HepG2 (cell line): ENCODE measurements around the gene GRHL1. TPM values are rescaled to one million over a fixed set of nuclear protein-coding genes. Genes with fewer than 3 reads are reported as not detected.

ENCODE experiments used
- ATAC-seq: fragments of 200-7000 bp; cut with Tn5 transposase; 3 replicates; pipeline ENCODE4 v1.9.1; 2020; ENCODE audit warnings: mild to moderate bottlenecking, moderate library complexity
- BruUV-seq: library from RNA; stranded (reverse); fragments of 400-500 nt; replicated peaks from 2 replicates; lab custom pipeline; 2021; lab: Mats Ljungman, UMichigan
- CTCF ChIA-PET: fragments of 300-600 bp; formaldehyde crosslinking; extraction: SDS; loops from one replicate; lab custom pipeline; 2021; ENCODE audit warnings: low total read pairs, inconsistent platforms, low intra/inter-chr PET ratio; lab: Yijun Ruan, JAX
- POLR2A ChIA-PET: fragments of 350-600 bp; sonication (Branson Sonifier 250); formaldehyde crosslinking; loops from one replicate; lab custom pipeline; 2020; ENCODE audit warnings: antibody characterized with exemption, inconsistent platforms; lab: Yijun Ruan, JAX
- DNase-seq: peaks from one replicate; pipeline ENCODE4 v3.0.0-alpha.2; 2015; ENCODE audit warnings: low spot score
- FAIRE-seq: peaks from 3 replicates; lab custom pipeline; 2011; peaks lifted over from hg19 to GRCh38; lab: Jason Lieb, UNC
- H2AFZ ChIP-seq: one replicate; pipeline ENCODE4 v1.6.1; 2011; ENCODE audit warnings: low read length, inconsistent platforms
- H3K27ac ChIP-seq: fragments of 300-600 bp; 3 replicates; pipeline ENCODE4 v1.8.0; 2011; ENCODE audit warnings: mixed run types, mild to moderate bottlenecking, mixed read lengths, low read length, inconsistent platforms; ENCODE audit not compliant: insufficient read depth; ENCODE audit errors: extremely low read length
- H3K27me3 ChIP-seq, 2 experiments: fragments of 200-600 bp in 1 of 2; 2 replicates in 1 of 2; 3 replicates in 1 of 2; pipeline versions ENCODE4 v1.6.0 to v1.8.0; 2011; ENCODE audit warnings: low read length in 2 of 2, mild to moderate bottlenecking in 2 of 2, moderate library complexity in 2 of 2, inconsistent platforms in 1 of 2; ENCODE audit not compliant: insufficient read depth in 2 of 2, control insufficient read depth in 1 of 2
- H3K36me3 ChIP-seq, 2 experiments: fragments of 200-600 bp in 1 of 2; replicated peaks in 1 of 2; 2 replicates in 1 of 2; 3 replicates in 1 of 2; pipeline versions ENCODE4 v1.5.1 to v1.8.0; 2011; ENCODE audit warnings: low read length in 2 of 2, inconsistent platforms in 1 of 2; ENCODE audit not compliant: insufficient read depth in 2 of 2, control insufficient read depth in 1 of 2
- H3K4me1 ChIP-seq: 2 replicates; pipeline ENCODE4 v1.5.1; 2012; ENCODE audit warnings: low read length, inconsistent platforms; ENCODE audit not compliant: insufficient read depth
- H3K4me2 ChIP-seq: 2 replicates; pipeline ENCODE4 v1.6.0; 2011; ENCODE audit warnings: low read depth, low read length, inconsistent platforms
- H3K4me3 ChIP-seq, 3 experiments: fragments of 200-600 bp in 1 of 3; sonication (generic), shearing (Covaris generic) in 1 of 3; replicated peaks in 1 of 3; 2 replicates each; pipeline ENCODE4 v1.5.1; 2011 to 2016; ENCODE audit warnings: low read length in 3 of 3, inconsistent platforms in 2 of 3, low read depth in 2 of 3, mild to moderate bottlenecking in 2 of 3, control low read depth in 1 of 3, mixed read lengths in 1 of 3; ENCODE audit not compliant: insufficient read depth in 1 of 3
- H3K79me2 ChIP-seq: one replicate; pipeline ENCODE4 v1.6.1; 2011; ENCODE audit warnings: low read length, inconsistent platforms; ENCODE audit not compliant: insufficient read depth
- H3K9ac ChIP-seq: 2 replicates; pipeline ENCODE4 v1.6.0; 2011; ENCODE audit warnings: mild to moderate bottlenecking, low read depth, low read length, inconsistent platforms; ENCODE audit not compliant: insufficient read depth
- H3K9me3 ChIP-seq: 2 replicates; pipeline ENCODE4 v1.5.1; 2012; ENCODE audit warnings: mild to moderate bottlenecking, low read length
- H4K20me1 ChIP-seq: 2 replicates; pipeline ENCODE4 v1.6.0; 2011; ENCODE audit warnings: inconsistent platforms, mild to moderate bottlenecking, low read length, moderate library complexity; ENCODE audit not compliant: insufficient read depth
- HHEX ChIP-seq: IDR thresholded peaks from 2 replicates; pipeline ENCODE4 v1.6.1; 2016; ENCODE audit warnings: control low read depth
- HOXA5 ChIP-seq: sonication (generic); formaldehyde crosslinking; IDR thresholded peaks from 2 replicates; pipeline ENCODE4 v1.4.0; 2020; ENCODE audit warnings: missing genetic modification reagents
- HOXA7 ChIP-seq: sonication (generic); formaldehyde crosslinking; IDR thresholded peaks from 2 replicates; pipeline ENCODE4 v1.8.1; 2022; ENCODE audit warnings: mild to moderate bottlenecking, missing genetic modification reagents, moderate library complexity
- NAIF1 ChIP-seq: sonication (generic); formaldehyde crosslinking; IDR thresholded peaks from 2 replicates; pipeline ENCODE4 v1.5.0; 2020; ENCODE audit warnings: mild to moderate bottlenecking, missing genetic modification reagents, borderline replicate concordance
- NR2F1 ChIP-seq, 2 experiments: fragments of 450-650 bp in 1 of 2; formaldehyde crosslinking in 1 of 2; IDR thresholded peaks; 2 replicates each; pipeline versions ENCODE4 v1.5.0 to v1.6.1; 2016 to 2020; ENCODE audit warnings: mild to moderate bottlenecking in 1 of 2, missing compliant biosample characterization in 1 of 2, missing genetic modification reagents in 1 of 2, moderate library complexity in 1 of 2
- POGZ ChIP-seq: sonication (generic); formaldehyde crosslinking; IDR thresholded peaks from 2 replicates; pipeline ENCODE4 v1.4.0; 2020; ENCODE audit warnings: mild to moderate bottlenecking, missing genetic modification reagents
- SOX13 ChIP-seq, 3 experiments: fragments of 450-650 bp in 1 of 3; sonication (generic) in 1 of 3; formaldehyde crosslinking in 1 of 3; IDR thresholded peaks in 2 of 3; conservative IDR thresholded peaks in 1 of 3; 2 replicates each; pipeline versions ENCODE4 v1.5.0 to v1.6.1; 2016 to 2020; ENCODE audit warnings: antibody characterized with exemption in 1 of 3, mild to moderate bottlenecking in 1 of 3, missing compliant biosample characterization in 1 of 3, missing genetic modification reagents in 1 of 3, moderate library complexity in 1 of 3
- ZNF124 ChIP-seq: sonication (generic); formaldehyde crosslinking; IDR thresholded peaks from 2 replicates; pipeline ENCODE4 v1.4.0; 2020; ENCODE audit warnings: missing genetic modification reagents
- ZNF33B ChIP-seq: sonication (generic); formaldehyde crosslinking; IDR thresholded peaks from 2 replicates; pipeline ENCODE4 v1.5.1; 2020; ENCODE audit warnings: mild to moderate bottlenecking, missing genetic modification reagents
- ZNF484 ChIP-seq: sonication (generic); formaldehyde crosslinking; IDR thresholded peaks from 2 replicates; pipeline ENCODE4 v1.5.1; 2020; ENCODE audit warnings: mild to moderate bottlenecking, low read depth, missing genetic modification reagents, borderline replicate concordance
- ZNF549 ChIP-seq: sonication (generic); formaldehyde crosslinking; IDR thresholded peaks from 2 replicates; pipeline ENCODE4 v1.5.0; 2020; ENCODE audit warnings: missing genetic modification reagents
- ZNF562 ChIP-seq: sonication (generic); formaldehyde crosslinking; IDR thresholded peaks from 2 replicates; pipeline ENCODE4 v1.8.0; 2022; ENCODE audit warnings: missing genetic modification reagents, borderline replicate concordance
- ZNF570 ChIP-seq: sonication (generic); formaldehyde crosslinking; IDR thresholded peaks from 2 replicates; pipeline ENCODE4 v1.4.0; 2020; ENCODE audit warnings: mild to moderate bottlenecking, missing genetic modification reagents, borderline replicate concordance
- WGBS: methylation state at CpG from one replicate; pipeline ENCODE4 v1.1.6; 2017; ENCODE audit warnings: low lambda C conversion rate; 5-methylcytosine and 5-hydroxymethylcytosine counted together
- in situ Hi-C: cut with HindIII; loops from 2 replicates; pipeline ENCODE4 v1.10.0; 2017; ENCODE audit warnings: low pct_unique_long_range_greater_than_20kb; ENCODE audit not compliant: extremely low pct_ligation_motif_present
- intact Hi-C: fragments of 100-400 bp; cut with micrococcal nuclease; formaldehyde crosslinking; loops from one replicate; pipeline ENCODE4 v1.10.0; 2022; ENCODE audit not compliant: unreplicated experiment
- polyA plus RNA-seq, 8 experiments: library from polyadenylated mRNA; depleted of rRNA in 3 of 8; stranded (reverse) in 7 of 8; unstranded in 1 of 8; fragments of >200 nt; fragmentation: Illumina TruSeq in 4 of 8; extraction: Trizol in 4 of 8; gene quantifications; 2 replicates each; pipeline versions ENCODE4 v1.2.1 to v1.2.3, GENCODE V29; 2011 to 2016; ENCODE audit warnings: low read depth in 4 of 8, missing spikeins in 1 of 8, mixed read lengths in 1 of 8; ENCODE audit not compliant: insufficient read depth in 1 of 8
- total RNA-seq, 5 experiments: library from RNA; depleted of rRNA; stranded (reverse); fragments of >200 nt; fragmentation: Illumina TruSeq; extraction: Trizol; gene quantifications; 2 replicates each; pipeline ENCODE4 v1.2.3, GENCODE V29; 2016; ENCODE audit warnings: low read depth in 1 of 5
- TF ChIP-seq, protein P1 (sequence below): sonication (generic); formaldehyde crosslinking; IDR thresholded peaks from 2 replicates; pipeline ENCODE4 v1.4.0; 2020; ENCODE audit warnings: missing genetic modification reagents, borderline replicate concordance
- TF ChIP-seq, protein P2 (sequence below): sonication (generic); formaldehyde crosslinking; IDR thresholded peaks from 2 replicates; pipeline ENCODE4 v1.4.0; 2020; ENCODE audit warnings: missing genetic modification reagents

GRHL1 gene
- total and polyA plus RNA-seq, 2 of the 13 experiments (the other 11 are each of a cell fraction or from before 2014, with no cell fraction given) = 9.3 to 12.0 TPM

DNA sequence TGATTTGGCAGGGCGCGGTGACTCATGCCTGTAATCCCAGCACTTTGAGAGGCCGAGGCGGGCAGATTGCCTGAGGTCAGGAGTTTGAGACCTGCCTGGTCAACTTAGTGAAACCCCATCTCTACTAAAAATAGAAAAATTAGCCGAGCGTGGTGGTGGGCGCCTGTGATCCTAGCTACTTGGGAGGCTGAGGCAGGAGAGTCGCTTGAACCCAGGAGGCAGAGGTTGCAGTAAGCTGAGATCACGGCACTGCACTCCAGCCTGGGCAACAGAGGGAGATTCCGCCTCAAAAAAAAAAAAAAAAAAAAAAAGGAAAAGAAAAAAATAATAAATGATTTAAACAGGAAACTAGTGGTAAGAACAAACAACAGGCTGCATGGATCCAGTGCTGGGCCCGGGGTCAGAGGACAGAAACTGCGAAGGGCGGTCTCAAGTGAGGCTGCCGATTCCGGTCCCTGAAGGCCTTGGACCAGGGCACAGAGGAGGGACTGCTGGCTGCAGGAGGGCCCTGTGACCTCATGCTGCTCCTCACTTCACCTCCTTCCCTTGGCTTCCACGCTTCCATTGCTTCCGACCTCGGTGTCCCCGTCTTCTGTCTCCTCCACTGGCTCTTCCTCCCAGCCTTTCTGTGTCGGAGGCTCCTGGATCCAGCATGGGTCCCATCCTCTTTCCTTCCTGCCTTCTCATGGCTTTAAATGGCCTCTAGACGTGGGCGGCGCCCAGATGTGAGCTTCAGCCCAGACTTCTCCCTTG lies 2.1 kb upstream of the GRHL1 start:
- no peaks in the 10 kb centered on the region for H3K9me3 ChIP-seq
- peak; percentile 58 for ATAC-seq
- peak overlapping the region; percentile 92 for H3K4me2 ChIP-seq
- H3K9ac ChIP-seq = no peak overlapping the region
- 55% methylated on average over 23 of the region's 23 CpGs for WGBS
- H3K4me1 ChIP-seq = peaks cover 82% of the 10 kb centered on the region
- no peak for DNase-seq
- FAIRE-seq = no peak
- H3K27me3 ChIP-seq = peaks cover 0 to 9% of the 10 kb centered on the region in 2 experiments; a peak in 3 of 5 replicates
- no peaks in the 10 kb centered on the region for H4K20me1 ChIP-seq
- H2AFZ ChIP-seq = no peak overlapping the region
- H3K4me3 ChIP-seq = peak overlapping the region in 2 of 3 experiments; percentile 13 to 94; a peak in 2 of 6 replicates
- H3K79me2 ChIP-seq = peaks cover 4% of the 10 kb centered on the region
- in situ Hi-C loops = no loop called here
- no peaks in the 10 kb centered on the region for H3K36me3 ChIP-seq
- H3K27ac ChIP-seq = peak overlapping the region; percentile 68
- no TSS peak for BruUV-seq
- intact Hi-C loops = no loop called here
- ChIA-PET CTCF (no interaction called here), POLR2A (interaction anchor here (1.7 kb wide), 1 partner anchor 8 kb away, joined by 5 read pairs; no protein-coding TSS in a partner anchor)
- TF ChIP-seq ZNF484 (CRISPR knock-in tag) (no peak), POGZ (CRISPR knock-in tag) (peak; percentile 65), ZNF549 (CRISPR knock-in tag) (no peak), ZNF570 (no peak), ZNF562 (CRISPR knock-in tag) (no peak), HOXA7 (CRISPR knock-in tag) (no peak), NR2F1 (CRISPR knock-in tag; IDR thresholded peaks at IDR 0.05) (peak; percentile 25 to 26; a peak in 1 of 4 replicates), SOX13 (IDR thresholded peaks at IDR 0.05) (no peak), SOX13 (CRISPR knock-in tag; conservative IDR thresholded peaks at IDR 0.05 in 1 of 2, IDR thresholded peaks at IDR 0.05 in 1 of 2) (no peak), ZNF33B (CRISPR knock-in tag) (no peak), HOXA5 (CRISPR knock-in tag) (no peak), HHEX (CRISPR knock-in tag) (no peak), ZNF124 (CRISPR knock-in tag) (0 out of 2 replicates have a peak, but pooled peaks have one; percentile 1), NAIF1 (no peak)
- TF ChIP-seq, protein P1, sequence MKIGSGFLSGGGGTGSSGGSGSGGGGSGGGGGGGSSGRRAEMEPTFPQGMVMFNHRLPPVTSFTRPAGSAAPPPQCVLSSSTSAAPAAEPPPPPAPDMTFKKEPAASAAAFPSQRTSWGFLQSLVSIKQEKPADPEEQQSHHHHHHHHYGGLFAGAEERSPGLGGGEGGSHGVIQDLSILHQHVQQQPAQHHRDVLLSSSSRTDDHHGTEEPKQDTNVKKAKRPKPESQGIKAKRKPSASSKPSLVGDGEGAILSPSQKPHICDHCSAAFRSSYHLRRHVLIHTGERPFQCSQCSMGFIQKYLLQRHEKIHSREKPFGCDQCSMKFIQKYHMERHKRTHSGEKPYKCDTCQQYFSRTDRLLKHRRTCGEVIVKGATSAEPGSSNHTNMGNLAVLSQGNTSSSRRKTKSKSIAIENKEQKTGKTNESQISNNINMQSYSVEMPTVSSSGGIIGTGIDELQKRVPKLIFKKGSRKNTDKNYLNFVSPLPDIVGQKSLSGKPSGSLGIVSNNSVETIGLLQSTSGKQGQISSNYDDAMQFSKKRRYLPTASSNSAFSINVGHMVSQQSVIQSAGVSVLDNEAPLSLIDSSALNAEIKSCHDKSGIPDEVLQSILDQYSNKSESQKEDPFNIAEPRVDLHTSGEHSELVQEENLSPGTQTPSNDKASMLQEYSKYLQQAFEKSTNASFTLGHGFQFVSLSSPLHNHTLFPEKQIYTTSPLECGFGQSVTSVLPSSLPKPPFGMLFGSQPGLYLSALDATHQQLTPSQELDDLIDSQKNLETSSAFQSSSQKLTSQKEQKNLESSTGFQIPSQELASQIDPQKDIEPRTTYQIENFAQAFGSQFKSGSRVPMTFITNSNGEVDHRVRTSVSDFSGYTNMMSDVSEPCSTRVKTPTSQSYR = no peak
- TF ChIP-seq, protein P2, sequence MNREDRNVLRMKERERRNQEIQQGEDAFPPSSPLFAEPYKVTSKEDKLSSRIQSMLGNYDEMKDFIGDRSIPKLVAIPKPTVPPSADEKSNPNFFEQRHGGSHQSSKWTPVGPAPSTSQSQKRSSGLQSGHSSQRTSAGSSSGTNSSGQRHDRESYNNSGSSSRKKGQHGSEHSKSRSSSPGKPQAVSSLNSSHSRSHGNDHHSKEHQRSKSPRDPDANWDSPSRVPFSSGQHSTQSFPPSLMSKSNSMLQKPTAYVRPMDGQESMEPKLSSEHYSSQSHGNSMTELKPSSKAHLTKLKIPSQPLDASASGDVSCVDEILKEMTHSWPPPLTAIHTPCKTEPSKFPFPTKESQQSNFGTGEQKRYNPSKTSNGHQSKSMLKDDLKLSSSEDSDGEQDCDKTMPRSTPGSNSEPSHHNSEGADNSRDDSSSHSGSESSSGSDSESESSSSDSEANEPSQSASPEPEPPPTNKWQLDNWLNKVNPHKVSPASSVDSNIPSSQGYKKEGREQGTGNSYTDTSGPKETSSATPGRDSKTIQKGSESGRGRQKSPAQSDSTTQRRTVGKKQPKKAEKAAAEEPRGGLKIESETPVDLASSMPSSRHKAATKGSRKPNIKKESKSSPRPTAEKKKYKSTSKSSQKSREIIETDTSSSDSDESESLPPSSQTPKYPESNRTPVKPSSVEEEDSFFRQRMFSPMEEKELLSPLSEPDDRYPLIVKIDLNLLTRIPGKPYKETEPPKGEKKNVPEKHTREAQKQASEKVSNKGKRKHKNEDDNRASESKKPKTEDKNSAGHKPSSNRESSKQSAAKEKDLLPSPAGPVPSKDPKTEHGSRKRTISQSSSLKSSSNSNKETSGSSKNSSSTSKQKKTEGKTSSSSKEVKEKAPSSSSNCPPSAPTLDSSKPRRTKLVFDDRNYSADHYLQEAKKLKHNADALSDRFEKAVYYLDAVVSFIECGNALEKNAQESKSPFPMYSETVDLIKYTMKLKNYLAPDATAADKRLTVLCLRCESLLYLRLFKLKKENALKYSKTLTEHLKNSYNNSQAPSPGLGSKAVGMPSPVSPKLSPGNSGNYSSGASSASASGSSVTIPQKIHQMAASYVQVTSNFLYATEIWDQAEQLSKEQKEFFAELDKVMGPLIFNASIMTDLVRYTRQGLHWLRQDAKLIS (CRISPR knock-in tag) = no peak
